Measurements from ENCODE around the gene RHOD. TPM values are rescaled to one million over a fixed set of nuclear protein-coding genes. Genes with fewer than 3 reads are reported as not detected.

RHOD gene
- total RNA-seq, 1 experiment from 2014 or later: not detected

DNA sequence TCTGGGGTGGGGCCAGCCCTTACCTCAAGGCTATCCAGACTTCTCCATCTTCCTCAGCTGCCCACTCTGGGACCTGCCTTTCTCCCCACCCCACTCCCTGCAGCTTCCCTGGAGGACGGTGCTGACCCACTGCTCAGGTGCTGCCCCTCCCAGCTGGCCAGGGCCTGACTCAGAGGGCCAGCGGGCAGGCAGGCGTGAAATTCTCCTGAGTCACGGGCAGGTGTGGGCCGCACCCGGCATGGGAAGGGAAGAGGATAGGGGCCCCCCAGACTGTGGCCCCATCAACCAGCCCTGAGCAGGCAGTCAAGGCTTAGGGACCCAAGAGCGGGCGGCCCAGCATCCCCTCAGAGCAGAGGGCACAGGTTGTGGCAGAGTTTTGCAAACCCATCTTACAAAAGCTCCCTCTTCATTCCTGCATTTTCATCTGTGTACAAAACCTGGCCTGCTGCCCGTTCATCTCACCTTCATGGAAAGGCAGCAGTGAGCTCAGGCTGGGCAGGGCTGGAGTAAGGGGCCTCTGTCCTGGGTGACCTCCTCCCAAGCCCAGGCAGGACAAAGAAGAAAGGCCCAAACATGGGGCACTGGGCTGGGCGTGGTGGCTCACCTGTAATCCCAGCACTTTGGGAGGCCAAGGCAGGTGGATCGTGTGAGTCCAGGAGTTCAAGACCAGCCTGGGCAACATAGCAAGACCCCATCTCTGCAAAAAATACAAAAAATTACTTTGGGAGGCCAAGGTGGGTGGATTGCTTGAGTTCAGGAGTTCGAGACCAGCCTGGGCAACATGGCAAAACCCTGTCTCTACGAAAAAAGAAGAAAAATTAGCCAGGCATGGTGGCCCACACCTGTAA is 6.1 kb downstream of the RHOD start:
- no peak for DNase-seq
- no peaks in the 10 kb centered on the region for H3K27me3 ChIP-seq
- H3K9me3 ChIP-seq (replicated peaks): no peaks in the 10 kb centered on the region
- no peaks in the 10 kb centered on the region for H3K4me1 ChIP-seq
- H3K36me3 ChIP-seq: no peaks in the 10 kb centered on the region
- H3K4me3 ChIP-seq: no peak overlapping the region
- H3K27ac ChIP-seq: no peak overlapping the region

DNA sequence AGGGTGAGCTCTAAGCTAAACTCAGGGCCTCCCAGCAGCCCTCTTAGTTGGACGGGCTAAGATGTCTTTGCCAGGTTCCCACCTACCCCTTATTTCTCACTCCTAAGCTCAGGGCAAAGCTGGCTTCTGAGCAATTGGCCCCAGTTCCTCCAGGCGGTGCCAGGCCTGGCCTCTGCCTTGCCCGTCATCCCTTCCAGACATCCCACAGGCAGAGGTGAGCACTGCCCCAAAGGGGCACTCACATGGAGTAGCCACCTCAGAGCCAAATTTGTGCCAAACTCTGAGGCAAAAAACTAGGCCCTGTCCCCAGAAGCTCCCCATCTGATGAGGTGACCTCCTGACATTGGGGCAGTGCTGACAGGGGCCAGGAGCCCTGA is 9.7 kb downstream of the RHOD start:
- H3K27ac ChIP-seq: no peak overlapping the region
- no peak overlapping the region for H3K4me3 ChIP-seq
- no peaks in the 10 kb centered on the region for H3K9me3 ChIP-seq (replicated peaks)
- H3K27me3 ChIP-seq: no peaks in the 10 kb centered on the region
- H3K36me3 ChIP-seq: no peaks in the 10 kb centered on the region
- no peaks in the 10 kb centered on the region for H3K4me1 ChIP-seq
- DNase-seq: no peak

DNA sequence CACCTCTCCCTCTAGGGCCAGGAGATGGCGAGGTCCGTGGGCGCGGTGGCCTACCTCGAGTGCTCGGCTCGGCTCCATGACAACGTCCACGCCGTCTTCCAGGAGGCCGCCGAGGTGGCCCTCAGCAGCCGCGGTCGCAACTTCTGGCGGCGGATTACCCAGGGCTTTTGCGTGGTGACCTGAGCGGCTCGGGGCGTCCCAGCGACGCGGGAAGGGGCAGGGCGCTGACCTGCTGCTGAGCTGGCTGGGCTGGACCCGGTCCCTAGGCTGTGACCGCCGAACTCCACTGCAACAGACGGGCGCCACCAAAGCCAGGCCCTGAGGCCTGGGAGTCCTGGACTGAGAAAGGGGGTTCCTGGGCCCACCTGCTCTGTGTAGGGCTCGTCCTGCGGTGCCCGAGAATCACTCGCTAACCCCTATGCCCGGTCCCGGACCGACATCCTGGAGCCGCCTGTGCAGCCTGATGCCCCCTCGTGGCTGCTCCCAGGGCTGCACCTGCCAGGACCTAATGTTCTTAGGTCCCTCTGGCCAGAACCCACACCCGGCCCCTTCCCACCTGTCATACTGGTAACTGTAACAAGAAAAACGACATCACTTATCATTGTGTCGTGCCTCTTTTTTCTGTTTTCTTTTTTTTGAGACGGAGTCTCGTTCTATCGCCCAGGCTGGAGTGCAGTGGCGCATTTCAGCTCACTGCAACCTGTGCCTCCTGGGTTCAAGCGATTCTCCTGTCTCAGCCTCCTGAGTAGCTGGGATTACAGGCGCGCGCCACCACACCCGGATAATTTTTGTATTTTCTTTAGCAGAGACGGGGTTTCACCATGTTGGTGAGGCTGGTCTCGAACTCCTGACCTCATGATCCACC is 15.0 kb downstream of the RHOD start:
- Histone ChIP-seq H3K4me1 (no peaks in the 10 kb centered on the region), H3K4me3 (no peak overlapping the region), H3K27ac (no peak overlapping the region), H3K36me3 (no peaks in the 10 kb centered on the region), H3K9me3 (replicated peaks) (no peaks in the 10 kb centered on the region), H3K27me3 (no peaks in the 10 kb centered on the region)
- DNase-seq: peak; percentile 62 to 64

DNA sequence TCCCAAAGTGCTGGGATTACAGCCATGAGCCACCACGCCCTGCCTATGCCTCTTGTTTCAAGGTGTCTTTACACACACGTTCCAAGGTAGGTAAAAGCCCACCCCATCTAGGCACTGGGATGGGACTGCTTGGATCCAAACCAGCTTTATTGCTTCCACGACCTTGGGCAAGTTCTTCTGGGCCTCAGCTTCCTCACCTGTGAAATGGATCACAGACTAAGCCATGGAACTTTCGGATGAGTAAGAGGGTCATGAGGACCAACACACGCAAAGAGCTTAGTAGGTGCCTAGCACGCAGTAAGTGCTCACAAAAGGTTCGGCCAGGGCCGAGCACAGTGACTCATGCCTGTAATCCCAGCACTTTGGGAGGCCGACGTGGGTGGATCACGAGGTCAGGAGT is 15.6 kb downstream of the RHOD start:
- Histone ChIP-seq H3K9me3 (replicated peaks) (no peaks in the 10 kb centered on the region), H3K36me3 (no peaks in the 10 kb centered on the region), H3K27ac (no peak overlapping the region), H3K4me1 (no peaks in the 10 kb centered on the region), H3K4me3 (no peak overlapping the region), H3K27me3 (no peaks in the 10 kb centered on the region)
- DNase-seq: no peak

GRCh38 chr11:67073908-67074307 is 17.3 kb downstream of the RHOD start:
- Histone ChIP-seq H3K27ac (no peak overlapping the region), H3K4me3 (no peak overlapping the region), H3K4me1 (no peaks in the 10 kb centered on the region), H3K27me3 (no peaks in the 10 kb centered on the region), H3K9me3 (replicated peaks) (no peaks in the 10 kb centered on the region), H3K36me3 (no peaks in the 10 kb centered on the region)
- no peak for DNase-seq

GRCh38 chr11:67076202-67076601 is 19.6 kb downstream of the RHOD start:
- H3K9me3 ChIP-seq (replicated peaks): no peaks in the 10 kb centered on the region
- H3K27ac ChIP-seq: no peak overlapping the region
- no peak overlapping the region for H3K4me3 ChIP-seq
- no peak for DNase-seq
- H3K27me3 ChIP-seq: no peaks in the 10 kb centered on the region
- H3K36me3 ChIP-seq: no peaks in the 10 kb centered on the region
- H3K4me1 ChIP-seq: no peaks in the 10 kb centered on the region

DNA sequence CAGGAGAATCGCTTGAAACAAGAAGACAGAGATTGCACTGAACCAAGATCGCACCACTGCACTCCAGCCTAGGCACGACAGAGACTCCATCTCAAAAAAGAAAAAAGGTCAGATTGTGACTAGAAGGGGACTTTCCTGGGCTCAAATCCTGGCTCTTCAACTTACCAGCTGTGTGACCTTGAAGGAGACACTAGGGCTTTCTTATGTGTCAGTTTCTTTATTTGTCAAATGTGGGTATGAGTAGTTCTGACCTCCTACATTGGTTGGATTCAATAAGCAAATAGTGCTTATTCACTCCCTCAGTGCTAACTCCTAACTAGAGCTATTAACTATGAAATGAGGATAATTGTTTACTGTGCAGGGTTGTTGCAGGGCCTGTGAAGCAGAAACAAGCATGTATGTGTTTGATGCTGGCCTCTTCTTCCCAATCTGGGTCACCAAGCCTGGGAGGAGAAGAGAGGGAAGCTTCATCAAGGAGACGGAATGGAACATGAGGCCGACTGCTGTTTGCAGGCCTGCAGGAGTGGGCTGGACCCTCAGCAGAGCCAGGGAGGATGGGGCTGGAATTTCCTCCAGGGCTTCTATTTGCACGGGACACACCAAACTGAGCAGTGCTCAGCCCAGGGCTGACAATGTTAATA is 22.5 kb downstream of the RHOD start:
- no peaks in the 10 kb centered on the region for H3K27me3 ChIP-seq
- H3K27ac ChIP-seq: no peak overlapping the region
- DNase-seq: no peak
- no peak overlapping the region for H3K4me3 ChIP-seq
- H3K4me1 ChIP-seq: 0 out of 2 replicates have a peak, but pooled peaks cover 4% of the 10 kb centered on the region
- no peaks in the 10 kb centered on the region for H3K9me3 ChIP-seq (replicated peaks)
- no peaks in the 10 kb centered on the region for H3K36me3 ChIP-seq

DNA sequence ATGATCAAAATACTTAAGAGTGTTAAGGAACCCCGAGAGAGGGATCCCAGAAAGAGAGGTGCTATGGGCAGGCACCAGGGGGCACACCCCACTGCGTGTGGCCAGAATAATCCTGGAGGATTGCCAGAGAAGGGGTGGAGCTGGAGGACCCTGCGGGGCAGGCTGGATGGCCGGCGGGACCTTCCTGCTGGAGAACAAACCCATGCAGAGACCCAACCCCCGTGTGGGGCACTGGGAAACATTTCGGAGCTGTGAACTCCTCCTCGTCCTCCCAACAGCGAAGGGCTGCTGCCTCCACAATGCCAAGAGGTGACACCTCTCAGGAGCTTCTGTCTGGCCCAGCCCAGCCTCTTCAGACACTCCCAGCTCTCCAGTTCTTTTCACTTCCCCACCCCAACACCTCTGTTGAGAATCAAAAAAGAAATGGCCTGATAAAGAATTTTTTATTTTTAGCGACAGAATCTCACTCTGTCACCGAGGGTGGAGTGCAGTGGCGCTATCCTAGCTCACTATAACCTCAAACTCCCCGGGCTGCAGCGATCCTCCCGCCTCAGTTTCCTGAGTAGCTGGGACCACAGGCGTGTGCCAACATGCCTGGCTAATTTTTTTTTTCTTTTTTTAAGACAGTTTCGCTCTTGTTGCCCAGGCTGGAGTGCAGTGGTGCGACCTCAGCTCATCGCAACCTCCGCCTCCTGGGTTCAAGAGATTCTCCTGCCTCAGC is 25.6 kb downstream of the RHOD start:
- Histone ChIP-seq H3K9me3 (replicated peaks) (no peaks in the 10 kb centered on the region), H3K27ac (no peak overlapping the region), H3K36me3 (no peaks in the 10 kb centered on the region), H3K27me3 (no peaks in the 10 kb centered on the region), H3K4me1 (0 out of 2 replicates have a peak, but pooled peaks cover 4% of the 10 kb centered on the region), H3K4me3 (peak overlapping the region; percentile 11)
- DNase-seq: peak; percentile 71 to 73

DNA sequence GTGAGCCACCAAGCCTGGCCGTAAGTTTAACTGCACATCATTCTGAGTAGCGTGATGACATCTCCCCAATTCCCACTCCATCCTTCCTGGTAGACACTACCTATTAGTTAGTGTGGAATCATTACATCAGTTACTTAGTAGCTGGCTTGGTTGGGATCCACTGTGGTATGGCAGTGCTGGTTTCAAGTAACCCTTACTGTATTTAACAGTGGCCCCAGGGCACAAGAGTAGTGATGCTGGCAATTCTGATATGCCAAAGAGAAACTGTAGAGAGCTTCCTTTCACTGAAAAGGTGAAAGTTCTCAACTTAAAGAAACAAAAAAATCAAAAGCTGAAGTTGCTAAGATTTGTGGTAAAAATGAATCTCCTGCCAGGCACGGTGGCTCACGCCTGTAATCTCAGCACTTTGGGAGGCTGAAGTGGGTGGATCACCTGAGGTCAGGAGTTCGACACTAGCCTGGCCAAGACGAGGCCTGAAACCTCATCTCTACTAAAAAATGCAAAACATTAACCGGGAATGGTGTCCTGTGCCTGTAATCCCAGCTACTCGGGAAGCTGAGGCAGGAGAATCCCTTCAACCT is 27.2 kb downstream of the RHOD start:
- H3K4me1 ChIP-seq: 0 out of 2 replicates have a peak, but pooled peaks cover 4% of the 10 kb centered on the region
- no peaks in the 10 kb centered on the region for H3K36me3 ChIP-seq
- H3K4me3 ChIP-seq: no peak overlapping the region
- H3K9me3 ChIP-seq (replicated peaks): no peaks in the 10 kb centered on the region
- H3K27me3 ChIP-seq: no peaks in the 10 kb centered on the region
- no peak for DNase-seq
- no peak overlapping the region for H3K27ac ChIP-seq

DNA sequence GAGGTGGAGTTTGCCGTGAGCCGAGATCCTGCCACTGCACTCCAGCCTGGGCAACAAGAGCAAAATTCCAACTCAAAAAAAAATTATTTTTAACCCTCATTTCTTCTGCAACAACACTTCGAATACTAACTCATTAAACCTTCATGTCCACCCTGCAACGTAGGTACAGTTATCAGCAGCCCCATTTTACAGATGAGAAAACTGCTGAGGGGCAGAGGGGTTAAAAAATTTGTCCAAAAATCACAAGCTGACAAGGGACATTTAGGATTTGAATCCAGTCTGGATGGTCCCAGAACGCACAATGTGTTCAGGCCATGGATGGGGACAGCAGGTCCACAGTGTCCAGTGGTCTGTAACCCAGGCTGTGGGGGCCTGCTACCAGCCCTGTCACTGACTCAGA is 29.0 kb downstream of the RHOD start:
- 0 out of 2 replicates have a peak, but pooled peaks cover 4% of the 10 kb centered on the region for H3K4me1 ChIP-seq
- H3K27ac ChIP-seq: no peak overlapping the region
- no peaks in the 10 kb centered on the region for H3K36me3 ChIP-seq
- H3K4me3 ChIP-seq: no peak overlapping the region
- no peaks in the 10 kb centered on the region for H3K9me3 ChIP-seq (replicated peaks)
- no peaks in the 10 kb centered on the region for H3K27me3 ChIP-seq
- DNase-seq: no peak

DNA sequence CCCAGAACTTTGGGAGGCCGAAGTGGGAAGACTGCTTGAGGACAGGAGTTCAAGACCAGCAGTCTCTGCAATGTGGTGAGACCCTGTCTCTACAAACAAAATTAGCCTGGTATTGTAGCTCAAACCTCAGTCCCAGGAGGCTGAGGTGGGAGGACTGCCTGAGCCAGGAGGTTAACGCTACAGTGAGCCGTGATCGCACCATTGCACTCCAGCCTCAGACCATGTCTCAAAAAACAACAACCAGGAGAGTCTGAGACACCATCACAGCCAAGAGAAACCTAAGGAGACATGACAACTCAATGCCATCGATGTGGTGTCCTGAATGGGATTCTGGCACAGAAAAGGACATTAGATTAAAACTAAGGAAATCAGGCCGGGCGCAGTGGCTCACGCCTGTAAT is 34.1 kb downstream of the RHOD start:
- Histone ChIP-seq H3K27me3 (no peaks in the 10 kb centered on the region), H3K4me3 (no peak overlapping the region), H3K4me1 (no peaks in the 10 kb centered on the region), H3K36me3 (no peaks in the 10 kb centered on the region), H3K9me3 (replicated peaks) (no peaks in the 10 kb centered on the region), H3K27ac (no peak overlapping the region)
- DNase-seq: no peak

DNA sequence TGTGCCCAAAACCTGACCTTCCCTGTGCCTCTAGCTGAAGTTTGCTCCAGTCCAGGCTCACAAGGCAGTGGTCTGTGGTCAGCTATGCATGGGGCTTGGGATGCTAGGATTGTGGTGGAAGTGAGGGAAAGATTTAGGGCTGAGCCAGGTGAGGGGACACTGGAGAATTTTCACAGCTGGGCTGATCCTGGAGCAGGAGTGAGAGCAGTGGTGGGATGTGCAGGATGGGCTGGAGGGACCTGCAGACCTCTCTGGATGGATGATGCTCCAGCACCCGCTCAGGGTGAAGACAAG is 38.5 kb downstream of the RHOD start:
- H3K27me3 ChIP-seq: no peaks in the 10 kb centered on the region
- no peak overlapping the region for H3K4me3 ChIP-seq
- H3K4me1 ChIP-seq: no peaks in the 10 kb centered on the region

DNA sequence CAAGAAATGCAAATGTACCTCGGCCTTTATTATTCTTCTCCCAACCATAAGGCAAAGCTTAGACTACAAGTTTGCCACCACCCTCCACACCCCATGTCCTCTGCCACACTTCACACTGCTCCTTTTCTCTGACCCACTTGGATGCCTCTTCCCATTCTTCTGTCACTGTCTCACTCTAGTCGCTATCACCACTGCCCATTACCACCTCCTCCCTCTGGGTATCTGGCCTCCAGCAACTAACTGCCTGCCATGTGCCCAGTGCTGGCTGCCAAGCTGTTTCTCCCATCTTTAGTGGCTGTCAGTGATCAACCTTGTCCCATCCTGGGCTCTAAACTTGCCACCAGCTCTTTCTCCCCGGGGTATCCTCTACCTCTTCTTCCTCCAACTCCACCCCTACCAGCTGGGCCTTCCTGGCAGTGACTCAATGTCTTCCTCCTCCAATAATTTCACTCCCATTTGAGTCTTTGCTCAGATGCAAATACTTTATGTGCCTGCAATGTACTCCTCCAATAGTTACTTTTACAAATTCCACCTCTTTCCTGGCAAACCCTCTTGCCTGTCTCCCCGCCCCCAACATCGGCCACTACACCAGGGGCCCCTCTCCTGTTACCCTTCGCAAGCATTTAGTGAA is 42.3 kb downstream of the RHOD start:
- Histone ChIP-seq H3K4me1 (no peaks in the 10 kb centered on the region), H3K27ac (no peak overlapping the region), H3K4me3 (no peak overlapping the region), H3K27me3 (no peaks in the 10 kb centered on the region), H3K36me3 (no peaks in the 10 kb centered on the region), H3K9me3 (replicated peaks) (no peaks in the 10 kb centered on the region)
- no peak for DNase-seq

More for the DNA sequence above, 38.5 kb downstream of the RHOD start:
- no peak for DNase-seq
- H3K9me3 ChIP-seq (replicated peaks): no peaks in the 10 kb centered on the region
- no peaks in the 10 kb centered on the region for H3K36me3 ChIP-seq
- no peak overlapping the region for H3K27ac ChIP-seq

DNA sequence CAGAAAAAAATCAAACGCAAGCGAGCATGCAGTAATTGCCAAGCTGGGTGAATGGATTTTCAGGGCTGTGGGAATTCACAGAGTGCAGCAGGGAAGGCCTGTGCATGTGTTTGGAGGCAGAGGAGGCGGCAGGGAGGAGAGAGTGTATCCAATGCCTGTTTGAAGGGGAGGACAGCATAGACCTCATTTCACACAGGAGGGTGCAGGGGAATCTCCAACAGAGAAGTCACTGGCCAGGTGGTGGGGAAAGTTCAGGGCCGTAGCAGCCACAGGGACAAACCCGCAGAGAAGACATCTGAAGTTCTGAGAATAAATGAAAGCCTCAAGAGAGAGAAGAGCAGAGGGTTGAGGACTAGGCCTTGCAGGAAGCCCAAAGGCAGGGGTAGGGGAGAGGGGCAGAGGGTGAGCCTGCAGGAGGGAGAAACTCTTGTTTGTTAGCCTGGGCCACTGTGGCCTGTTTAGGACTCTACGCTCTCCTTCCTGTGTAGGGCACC is 43.2 kb downstream of the RHOD start:
- no peak overlapping the region for H3K27ac ChIP-seq
- DNase-seq: no peak
- H3K9me3 ChIP-seq (replicated peaks): no peaks in the 10 kb centered on the region
- H3K27me3 ChIP-seq: no peaks in the 10 kb centered on the region
- H3K36me3 ChIP-seq: no peaks in the 10 kb centered on the region
- H3K4me3 ChIP-seq: no peak overlapping the region
- H3K4me1 ChIP-seq: no peaks in the 10 kb centered on the region
